GM12878 (cell line): ENCODE results near the gene FCAMR. TPM values are rescaled to one million over a fixed set of nuclear protein-coding genes. Genes with fewer than 3 reads are reported as not detected.

Experiments
- NR2F1 ChIP-seq: fragments of 450-650 bp; conservative IDR thresholded peaks from 2 replicates; pipeline ENCODE4 v1.6.1; 2017; ENCODE audit warnings: mild to moderate bottlenecking
- RAD51 ChIP-seq: fragments of 450-650 bp; IDR thresholded peaks from 2 replicates; pipeline ENCODE4 v1.6.1; 2016; ENCODE audit warnings: moderate library complexity, mild to moderate bottlenecking, inconsistent platforms
- polyA plus RNA-seq, 11 experiments: library from polyadenylated mRNA; depleted of rRNA in 4 of 11; unstranded in 6 of 11; stranded (reverse) in 5 of 11; fragments of >200 nt; fragmentation: Nextera tagmentation in 4 of 11; fragmentation: Illumina TruSeq in 1 of 11; extraction: Ambion mirVana in 4 of 11; extraction: Trizol in 1 of 11; gene quantifications; 1 replicate in 1 of 11; 2 replicates in 10 of 11; pipeline versions ENCODE4 v1.2.1 to v1.2.3, GENCODE V29; 2011 to 2016; ENCODE audit warnings: inconsistent platforms in 2 of 11, missing spikeins in 2 of 11, low read depth in 1 of 11
- total RNA-seq, 4 experiments: library from RNA; depleted of rRNA in 3 of 4; stranded (reverse); fragments of >200 nt in 3 of 4; fragmentation: Illumina TruSeq in 1 of 4; extraction: Trizol in 1 of 4; gene quantifications; 2 replicates each; pipeline versions ENCODE4 v1.2.1 to v1.2.3, GENCODE V29; 2013 to 2021
- TF ChIP-seq, protein P1 (sequence below): fragments of 450-650 bp; IDR thresholded peaks from 2 replicates; pipeline ENCODE4 v1.6.1; 2017; ENCODE audit warnings: antibody characterized with exemption, mild to moderate bottlenecking, moderate library complexity
- TF ChIP-seq, protein P2 (sequence below): IDR thresholded peaks from 2 replicates; pipeline ENCODE4 v1.6.1; 2011; ENCODE audit warnings: low read depth, low read length, improper control_type of control experiment, borderline replicate concordance

FCAMR gene
- total and polyA plus RNA-seq, 10 of the 15 experiments (the other 5 are each of a cell fraction or from before 2014, with no cell fraction given) = 0.04 to 0.15 (median 0.06) TPM; not detected in 3

DNA sequence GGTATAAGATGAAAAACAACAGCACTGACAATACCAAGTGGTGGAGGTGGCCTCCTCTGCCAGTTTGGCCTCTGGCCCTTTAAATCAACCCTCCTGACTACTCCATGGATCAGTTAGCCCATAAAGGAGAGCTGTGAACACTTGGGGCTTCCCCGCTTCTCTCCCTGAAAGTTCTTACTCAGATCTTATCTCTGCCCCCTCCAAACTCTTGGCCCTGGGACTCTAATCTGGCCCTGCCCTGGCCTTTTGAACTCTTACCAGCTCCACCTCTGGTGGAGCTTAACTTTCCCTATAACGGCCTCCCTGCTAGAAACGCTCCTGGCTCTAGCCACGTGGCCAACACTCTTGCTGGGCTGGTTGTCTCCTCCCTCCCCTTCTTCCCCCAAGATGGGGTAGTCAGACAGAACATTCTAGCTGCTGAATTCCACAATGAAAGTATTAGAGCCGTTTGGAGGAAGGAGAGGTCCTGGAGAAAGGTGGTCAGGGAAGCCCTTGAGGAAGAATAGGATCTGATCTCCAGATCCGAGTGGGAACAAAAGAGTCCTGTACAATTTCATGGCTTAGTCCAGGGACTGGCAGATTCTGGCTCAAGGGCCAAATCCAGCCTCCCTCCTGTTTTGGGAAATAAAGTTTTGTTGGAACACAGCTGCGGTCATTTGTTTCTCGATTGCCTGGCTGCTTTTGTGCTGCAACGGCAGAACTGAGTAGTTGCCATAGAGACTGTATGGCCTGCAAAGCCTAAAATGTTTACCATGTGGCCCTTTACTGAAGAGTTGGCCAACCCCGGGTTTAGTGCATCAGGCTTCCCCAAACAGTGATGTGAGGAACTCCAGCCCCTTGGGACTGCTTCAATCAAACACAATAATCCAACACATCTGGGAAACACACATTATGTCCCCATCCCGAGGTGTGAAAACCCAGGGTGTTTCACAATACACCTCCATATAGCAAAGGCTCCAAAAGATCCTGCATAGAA, 14.5 kb downstream of the FCAMR start (continued):
- TF ChIP-seq, protein P1, sequence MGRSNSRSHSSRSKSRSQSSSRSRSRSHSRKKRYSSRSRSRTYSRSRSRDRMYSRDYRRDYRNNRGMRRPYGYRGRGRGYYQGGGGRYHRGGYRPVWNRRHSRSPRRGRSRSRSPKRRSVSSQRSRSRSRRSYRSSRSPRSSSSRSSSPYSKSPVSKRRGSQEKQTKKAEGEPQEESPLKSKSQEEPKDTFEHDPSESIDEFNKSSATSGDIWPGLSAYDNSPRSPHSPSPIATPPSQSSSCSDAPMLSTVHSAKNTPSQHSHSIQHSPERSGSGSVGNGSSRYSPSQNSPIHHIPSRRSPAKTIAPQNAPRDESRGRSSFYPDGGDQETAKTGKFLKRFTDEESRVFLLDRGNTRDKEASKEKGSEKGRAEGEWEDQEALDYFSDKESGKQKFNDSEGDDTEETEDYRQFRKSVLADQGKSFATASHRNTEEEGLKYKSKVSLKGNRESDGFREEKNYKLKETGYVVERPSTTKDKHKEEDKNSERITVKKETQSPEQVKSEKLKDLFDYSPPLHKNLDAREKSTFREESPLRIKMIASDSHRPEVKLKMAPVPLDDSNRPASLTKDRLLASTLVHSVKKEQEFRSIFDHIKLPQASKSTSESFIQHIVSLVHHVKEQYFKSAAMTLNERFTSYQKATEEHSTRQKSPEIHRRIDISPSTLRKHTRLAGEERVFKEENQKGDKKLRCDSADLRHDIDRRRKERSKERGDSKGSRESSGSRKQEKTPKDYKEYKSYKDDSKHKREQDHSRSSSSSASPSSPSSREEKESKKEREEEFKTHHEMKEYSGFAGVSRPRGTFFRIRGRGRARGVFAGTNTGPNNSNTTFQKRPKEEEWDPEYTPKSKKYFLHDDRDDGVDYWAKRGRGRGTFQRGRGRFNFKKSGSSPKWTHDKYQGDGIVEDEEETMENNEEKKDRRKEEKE = no peak
- TF ChIP-seq RAD51 (peak; percentile 67; the same call in 1 of the 2 replicates), NR2F1 (peak; percentile 82)
- TF ChIP-seq, protein P2, sequence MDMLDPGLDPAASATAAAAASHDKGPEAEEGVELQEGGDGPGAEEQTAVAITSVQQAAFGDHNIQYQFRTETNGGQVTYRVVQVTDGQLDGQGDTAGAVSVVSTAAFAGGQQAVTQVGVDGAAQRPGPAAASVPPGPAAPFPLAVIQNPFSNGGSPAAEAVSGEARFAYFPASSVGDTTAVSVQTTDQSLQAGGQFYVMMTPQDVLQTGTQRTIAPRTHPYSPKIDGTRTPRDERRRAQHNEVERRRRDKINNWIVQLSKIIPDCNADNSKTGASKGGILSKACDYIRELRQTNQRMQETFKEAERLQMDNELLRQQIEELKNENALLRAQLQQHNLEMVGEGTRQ = peak; percentile 4; the same call in 1 of the 2 replicates
